Natural killer cell (primary cell): ENCODE results near the gene WDR77. TPM values are rescaled to one million over a fixed set of nuclear protein-coding genes. Genes with fewer than 3 reads are reported as not detected.

Experiments used
- ATAC-seq, 3 donors: fragments of 150-1000 bp in 2 of 3; fragments of 200-7000 bp in 1 of 3; cut with Tn5 transposase; 1 replicate in 1 of 3; 2 replicates in 2 of 3; pipeline ENCODE4 v1.10.0; 2021; ENCODE audit warnings: mild to moderate bottlenecking in 2 of 3, moderate library complexity in 2 of 3
- DNase-seq, 2 donors: peaks; one replicate each; pipeline versions ENCODE4 v3.0.0 to v3.0.0-alpha.2; 2013 to 2021; ENCODE audit warnings: mixed read lengths in 1 of 2
- H3K27ac ChIP-seq: one replicate; pipeline ENCODE4 v1.5.1; 2013; ENCODE audit warnings: mild to moderate bottlenecking, low read length
- H3K27me3 ChIP-seq: one replicate; pipeline ENCODE4 v1.6.1; 2013; ENCODE audit warnings: low read length; ENCODE audit not compliant: control insufficient read depth, insufficient read depth
- H3K36me3 ChIP-seq: one replicate; pipeline ENCODE4 v1.6.1; 2013; ENCODE audit warnings: low read length; ENCODE audit not compliant: control insufficient read depth, insufficient read depth
- H3K4me1 ChIP-seq: one replicate; pipeline ENCODE4 v1.6.1; 2013; ENCODE audit warnings: low read length; ENCODE audit not compliant: control insufficient read depth, insufficient read depth
- H3K4me3 ChIP-seq: one replicate; pipeline ENCODE4 v1.5.1; 2013; ENCODE audit warnings: low read length
- H3K9me3 ChIP-seq: one replicate; pipeline ENCODE4 v1.6.1; 2013; ENCODE audit warnings: low read length; ENCODE audit not compliant: control insufficient read depth, insufficient read depth
- H3K27ac Mint-ChIP-seq, 2 donors: one replicate each; pipeline ENCODE4 v1.8.0; 2022; ENCODE audit warnings: mild to moderate bottlenecking in 2 of 2, mixed read lengths in 2 of 2, moderate library complexity in 1 of 2
- H3K27me3 Mint-ChIP-seq, 2 donors: one replicate each; pipeline ENCODE4 v1.8.0; 2022; ENCODE audit warnings: low read depth in 2 of 2, mixed read lengths in 2 of 2
- H3K36me3 Mint-ChIP-seq: one replicate; pipeline ENCODE4 v1.8.0; 2022; ENCODE audit warnings: mixed read lengths
- H3K4me1 Mint-ChIP-seq, 2 donors: one replicate each; pipeline ENCODE4 v1.8.0; 2022; ENCODE audit warnings: mixed read lengths in 2 of 2
- H3K4me3 Mint-ChIP-seq: one replicate; pipeline ENCODE4 v1.8.0; 2022; ENCODE audit warnings: mild to moderate bottlenecking, moderate library complexity, mixed read lengths
- H3K9me3 Mint-ChIP-seq, 2 donors: one replicate each; pipeline ENCODE4 v1.8.0; 2022; ENCODE audit warnings: mixed read lengths in 2 of 2
- WGBS: methylation state at CpG from one replicate; pipeline ENCODE4 v1.1.7; 2013; ENCODE audit warnings: missing lambda C conversion rate; ENCODE audit not compliant: insufficient coverage; 5-methylcytosine and 5-hydroxymethylcytosine counted together
- intact Hi-C: fragments of 100-400 bp; cut with micrococcal nuclease; formaldehyde crosslinking; loops from one replicate; pipeline ENCODE4 v1.14.2; 2022
- total RNA-seq, 4 donors: library from RNA; stranded (reverse); fragments of 120-200 nt in 1 of 4; gene quantifications; one replicate each; pipeline versions ENCODE4 v1.2.3 to v1.2.4, GENCODE V29; 2013 to 2022
- TF ChIP-seq, protein P1 (sequence below): fragments of 200-600 bp; IDR thresholded peaks from one replicate; pipeline ENCODE4 v1.8.0; 2022; ENCODE audit warnings: antibody characterized with exemption

The WDR77 gene
- total RNA-seq, 3 donors from 2014 or later (not counting 1 experiment from before 2014, with no cell fraction given), result 15.5 to 20.8 (median 17.8) TPM

GRCh38 chr1:111436726-111437125 is 12.3 kb downstream of the WDR77 start:
- H3K9me3 ChIP-seq, result no peaks in the 10 kb centered on the region
- peaks cover 34% of the 10 kb centered on the region for H3K36me3 ChIP-seq
- H3K27me3 ChIP-seq, result no peaks in the 10 kb centered on the region
- TF ChIP-seq, protein P1, sequence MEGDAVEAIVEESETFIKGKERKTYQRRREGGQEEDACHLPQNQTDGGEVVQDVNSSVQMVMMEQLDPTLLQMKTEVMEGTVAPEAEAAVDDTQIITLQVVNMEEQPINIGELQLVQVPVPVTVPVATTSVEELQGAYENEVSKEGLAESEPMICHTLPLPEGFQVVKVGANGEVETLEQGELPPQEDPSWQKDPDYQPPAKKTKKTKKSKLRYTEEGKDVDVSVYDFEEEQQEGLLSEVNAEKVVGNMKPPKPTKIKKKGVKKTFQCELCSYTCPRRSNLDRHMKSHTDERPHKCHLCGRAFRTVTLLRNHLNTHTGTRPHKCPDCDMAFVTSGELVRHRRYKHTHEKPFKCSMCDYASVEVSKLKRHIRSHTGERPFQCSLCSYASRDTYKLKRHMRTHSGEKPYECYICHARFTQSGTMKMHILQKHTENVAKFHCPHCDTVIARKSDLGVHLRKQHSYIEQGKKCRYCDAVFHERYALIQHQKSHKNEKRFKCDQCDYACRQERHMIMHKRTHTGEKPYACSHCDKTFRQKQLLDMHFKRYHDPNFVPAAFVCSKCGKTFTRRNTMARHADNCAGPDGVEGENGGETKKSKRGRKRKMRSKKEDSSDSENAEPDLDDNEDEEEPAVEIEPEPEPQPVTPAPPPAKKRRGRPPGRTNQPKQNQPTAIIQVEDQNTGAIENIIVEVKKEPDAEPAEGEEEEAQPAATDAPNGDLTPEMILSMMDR, result no peak
- Mint-ChIP-seq H3K4me3 (no peak overlapping the region), H3K27ac (peak overlapping the region in 1 of 2 donors; percentile 45), H3K4me1 (no peaks in the 10 kb centered on the region), H3K9me3 (no peaks in the 10 kb centered on the region), H3K27me3 (peaks cover 0 to 4% of the 10 kb centered on the region in 2 donors), H3K36me3 (peaks cover 7% of the 10 kb centered on the region)
- intact Hi-C loops, result no loop called here
- H3K27ac ChIP-seq, result no peak overlapping the region
- WGBS, result 33% methylated on average over 3 of the region's 3 CpGs
- ATAC-seq, result no peak
- no peaks in the 10 kb centered on the region for H3K4me1 ChIP-seq
- H3K4me3 ChIP-seq, result no peak overlapping the region
- no peak for DNase-seq

GRCh38 chr1:111424281-111424680 is 24.8 kb downstream of the WDR77 start:
- 82% methylated on average over 1 of the region's 3 CpGs for WGBS
- TF ChIP-seq, protein P1, result no peak
- Histone ChIP-seq H3K27me3 (no peaks in the 10 kb centered on the region), H3K36me3 (no peaks in the 10 kb centered on the region), H3K4me3 (no peak overlapping the region), H3K4me1 (no peaks in the 10 kb centered on the region), H3K27ac (no peak overlapping the region), H3K9me3 (no peaks in the 10 kb centered on the region)
- Mint-ChIP-seq H3K4me1 (no peaks in the 10 kb centered on the region), H3K27ac (no peak overlapping the region), H3K4me3 (no peak overlapping the region), H3K9me3 (no peaks in the 10 kb centered on the region), H3K36me3 (no peaks in the 10 kb centered on the region), H3K27me3 (peaks cover 22 to 23% of the 10 kb centered on the region in 2 donors)
- DNase-seq, result no peak
- intact Hi-C loops, result no loop called here
- no peak for ATAC-seq

GRCh38 chr1:111422546-111423391 is 26.3 kb downstream of the WDR77 start:
- no peak for DNase-seq
- WGBS, result 86% methylated on average over 13 of the region's 13 CpGs
- H3K4me3 ChIP-seq, result no peak overlapping the region
- intact Hi-C loops, result no loop called here
- H3K36me3 ChIP-seq, result no peaks in the 10 kb centered on the region
- no peak for ATAC-seq
- Mint-ChIP-seq H3K4me3 (no peak overlapping the region), H3K36me3 (no peaks in the 10 kb centered on the region), H3K27ac (no peak overlapping the region), H3K4me1 (no peaks in the 10 kb centered on the region), H3K9me3 (no peaks in the 10 kb centered on the region), H3K27me3 (peaks cover 21 to 23% of the 10 kb centered on the region in 2 donors)
- no peaks in the 10 kb centered on the region for H3K9me3 ChIP-seq
- H3K27me3 ChIP-seq, result no peaks in the 10 kb centered on the region
- H3K27ac ChIP-seq, result no peak overlapping the region
- no peaks in the 10 kb centered on the region for H3K4me1 ChIP-seq
- TF ChIP-seq, protein P1, result no peak
